ENCODE results near the gene FOSL2. TPM values are rescaled to one million over a fixed set of nuclear protein-coding genes. Genes with fewer than 3 reads are reported as not detected.

FOSL2 gene
- total RNA-seq, 1 experiment from 2014 or later: 50.9 TPM

DNA sequence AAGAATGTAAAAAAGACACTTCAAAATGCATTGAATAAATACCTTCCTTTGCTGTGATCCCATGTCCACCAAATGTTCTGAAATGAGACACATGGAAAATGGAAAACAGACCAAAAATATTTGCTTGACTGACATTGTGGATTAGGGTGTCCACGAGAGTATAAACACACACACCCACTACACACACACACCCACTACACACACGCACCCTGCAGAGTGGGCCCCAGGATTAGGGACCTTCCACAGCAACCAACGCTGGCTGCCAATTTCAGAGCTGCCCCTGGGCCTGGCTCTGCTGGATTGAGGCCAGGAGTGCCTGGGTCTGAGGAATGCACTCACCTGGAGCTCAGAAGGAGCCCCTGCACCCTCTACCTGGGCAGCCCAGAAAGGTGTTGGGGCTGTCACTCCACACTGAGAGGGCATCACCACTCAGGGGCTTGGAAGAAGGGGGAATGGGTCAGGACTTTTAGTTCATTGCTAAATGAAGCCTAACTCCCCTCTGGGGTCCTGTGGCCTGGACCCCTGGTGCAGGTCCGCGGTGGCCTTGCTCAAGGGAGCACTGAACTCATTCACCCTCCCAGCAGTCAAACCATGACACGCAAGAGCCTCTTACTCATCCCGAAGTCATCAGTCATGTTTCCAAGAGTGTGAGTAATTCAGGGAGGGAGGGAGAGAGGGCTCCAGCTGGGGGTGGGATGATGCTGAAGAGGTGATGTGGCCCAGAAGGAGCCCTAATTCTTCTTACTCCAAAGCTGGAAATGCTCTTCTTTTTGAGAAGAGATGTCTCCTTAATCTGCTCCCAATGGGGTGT is 53.0 kb downstream of the FOSL2 start:
- DNase-seq (ENCODE audit: extremely low read depth, low read depth): peak; percentile 80

DNA sequence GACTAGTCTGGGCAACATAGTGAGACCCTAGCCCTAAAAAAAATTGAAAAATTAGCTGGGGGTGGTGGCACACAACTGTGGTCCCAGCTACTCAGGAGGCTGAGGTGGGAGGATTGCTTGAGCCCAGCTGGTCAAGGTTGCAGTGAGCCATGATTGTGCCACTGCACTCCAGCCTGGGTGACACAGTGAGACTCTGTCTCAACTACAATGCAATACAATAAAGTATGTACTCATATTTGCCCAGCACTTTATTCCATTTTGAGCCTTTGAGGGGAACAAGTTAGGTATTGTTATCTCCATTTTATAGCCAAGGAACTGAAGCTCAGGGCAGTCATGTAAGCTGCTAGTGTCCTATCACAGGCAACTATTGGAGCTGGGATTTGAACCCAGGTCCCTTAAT is 53.9 kb downstream of the FOSL2 start:
- DNase-seq (ENCODE audit: extremely low read depth, low read depth): no peak

DNA sequence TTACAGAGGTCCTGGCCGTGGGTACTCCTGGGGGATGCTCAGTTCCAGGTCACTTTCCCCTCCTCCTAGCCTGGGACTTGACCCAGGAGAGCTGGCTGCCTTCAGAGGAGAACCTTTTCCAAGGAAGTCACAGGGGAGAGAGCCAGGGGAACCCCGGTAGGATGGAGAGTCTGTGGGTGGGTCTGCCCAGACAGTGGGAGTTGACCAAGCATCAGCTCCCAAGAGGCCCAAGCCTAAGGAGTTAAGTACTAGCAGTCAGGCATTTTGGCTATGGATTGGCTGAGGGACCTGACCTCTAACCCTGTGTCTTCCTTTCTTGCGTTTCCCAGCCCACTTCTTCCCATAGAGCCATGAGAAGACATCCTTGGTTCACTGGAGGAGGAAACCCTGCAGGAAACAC is 54.4 kb downstream of the FOSL2 start:
- no peak for DNase-seq (ENCODE audit: extremely low read depth, low read depth)

DNA sequence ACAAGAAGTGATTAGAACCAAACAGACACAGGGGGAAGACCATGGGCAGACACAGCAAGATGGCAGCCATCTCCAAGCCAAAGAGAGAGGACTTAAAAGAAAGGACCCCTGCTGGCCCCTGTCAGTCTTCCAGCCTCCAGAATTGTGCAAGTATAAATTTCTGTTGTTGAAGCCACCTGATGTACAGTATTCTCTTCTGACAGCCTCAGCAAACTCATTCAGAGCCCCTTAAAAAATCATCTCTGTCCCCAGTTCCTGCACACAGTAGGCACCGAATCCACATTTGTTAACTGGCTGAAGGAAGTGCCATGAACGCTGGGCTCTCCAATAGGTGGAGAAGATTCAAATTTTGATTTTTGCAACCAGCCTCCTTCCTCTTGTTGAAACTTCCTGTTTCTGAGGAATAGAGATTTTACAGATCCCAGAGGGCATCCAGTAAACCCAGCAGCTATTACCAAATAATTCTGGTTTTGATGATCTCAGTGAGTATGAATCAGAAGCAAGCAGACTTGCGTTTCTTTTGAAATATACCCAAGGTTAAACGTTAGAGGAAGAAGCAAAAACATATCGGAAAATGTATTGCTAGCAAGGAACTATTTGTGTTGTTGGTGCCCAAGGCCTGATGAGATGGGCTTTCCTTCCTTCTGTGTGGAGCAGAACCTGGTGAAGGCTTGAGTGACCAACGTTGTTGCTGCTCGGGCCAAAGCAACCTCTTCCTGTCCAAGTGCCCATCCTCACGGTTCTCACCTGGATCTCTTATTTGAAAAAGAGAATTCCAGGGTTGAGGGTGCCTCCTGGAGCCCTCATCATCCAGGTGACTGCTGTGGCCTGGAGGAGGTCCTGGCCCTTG is 55.5 kb downstream of the FOSL2 start:
- DNase-seq (ENCODE audit: extremely low read depth, low read depth): no peak

DNA sequence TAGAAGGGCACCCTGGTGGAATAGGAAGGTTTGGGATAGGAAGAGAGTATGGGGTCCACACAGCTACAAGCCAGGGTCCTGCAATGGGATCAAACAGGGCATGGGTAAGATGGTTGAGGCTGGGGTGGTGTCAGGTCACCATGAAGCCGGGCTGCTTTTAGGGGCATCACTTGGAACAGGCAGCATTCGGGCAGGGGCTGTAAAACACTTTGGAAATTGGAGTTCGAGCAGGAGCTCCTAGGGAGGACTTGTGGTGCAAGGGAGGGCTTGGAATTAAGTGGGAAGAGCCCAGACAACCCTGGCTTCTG is 56.1 kb downstream of the FOSL2 start:
- no peak for DNase-seq (ENCODE audit: extremely low read depth, low read depth)

DNA sequence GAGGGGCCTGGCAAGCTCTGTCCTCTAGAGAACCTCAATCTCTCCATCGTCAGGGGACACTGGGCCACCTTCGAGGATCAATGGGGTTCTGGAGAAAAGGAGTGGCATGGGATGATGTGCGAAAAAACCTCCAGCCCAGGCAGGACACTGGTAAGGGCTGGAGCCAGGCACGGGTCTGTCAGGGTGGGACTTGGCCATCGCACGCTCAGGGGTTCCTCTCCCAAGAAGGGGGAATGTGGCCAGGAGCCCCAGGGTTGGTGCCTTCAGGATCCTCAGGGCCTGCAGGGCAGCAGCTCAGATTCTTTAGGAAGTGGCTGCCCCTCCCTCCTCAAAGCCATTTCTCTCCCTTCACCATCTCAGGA is 56.4 kb downstream of the FOSL2 start:
- DNase-seq (ENCODE audit: extremely low read depth, low read depth): no peak

DNA sequence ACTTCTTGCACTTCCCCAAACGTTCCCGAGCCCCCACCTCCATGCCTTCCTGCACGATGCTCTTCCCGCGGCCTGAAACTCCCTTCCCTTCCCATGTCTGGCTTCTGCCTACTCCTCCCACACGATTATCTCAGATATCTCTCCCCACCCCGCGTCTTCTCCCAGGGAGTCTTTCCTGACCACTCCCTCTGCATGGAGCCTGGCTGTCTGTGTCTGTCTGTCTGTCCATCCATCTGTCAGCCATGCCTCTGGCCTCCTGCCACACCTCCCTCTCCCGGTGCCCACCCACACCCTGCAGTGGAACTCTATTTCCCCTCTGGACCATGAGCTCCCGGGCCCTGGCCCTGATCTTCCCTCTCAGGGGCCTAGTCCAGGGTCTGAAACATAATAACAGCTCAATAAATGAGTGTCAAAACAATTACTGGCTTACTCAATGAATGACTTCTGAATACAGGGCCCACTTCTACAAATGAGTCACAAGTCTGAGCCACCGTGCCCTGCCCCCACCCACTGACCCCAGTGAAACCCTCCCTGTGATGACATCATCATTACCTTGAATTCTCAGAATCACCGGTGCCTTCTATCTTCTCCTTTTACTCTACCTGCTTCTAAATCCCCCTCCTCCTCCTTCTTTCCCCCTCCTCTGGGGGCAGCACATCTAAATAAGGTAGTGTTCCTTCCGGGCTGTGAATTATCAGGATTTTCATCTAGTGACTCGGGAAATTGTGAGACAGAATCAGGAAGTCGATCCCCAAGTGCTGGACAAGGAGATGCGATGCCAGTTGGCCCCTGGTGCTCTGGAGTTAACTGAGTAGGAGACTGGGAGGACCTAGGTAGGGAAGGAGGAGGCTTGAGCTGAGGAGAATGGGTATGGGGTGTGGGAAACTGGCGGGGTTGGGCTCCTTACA is 57.1 kb downstream of the FOSL2 start:
- DNase-seq (ENCODE audit: extremely low read depth, low read depth): no peak

DNA sequence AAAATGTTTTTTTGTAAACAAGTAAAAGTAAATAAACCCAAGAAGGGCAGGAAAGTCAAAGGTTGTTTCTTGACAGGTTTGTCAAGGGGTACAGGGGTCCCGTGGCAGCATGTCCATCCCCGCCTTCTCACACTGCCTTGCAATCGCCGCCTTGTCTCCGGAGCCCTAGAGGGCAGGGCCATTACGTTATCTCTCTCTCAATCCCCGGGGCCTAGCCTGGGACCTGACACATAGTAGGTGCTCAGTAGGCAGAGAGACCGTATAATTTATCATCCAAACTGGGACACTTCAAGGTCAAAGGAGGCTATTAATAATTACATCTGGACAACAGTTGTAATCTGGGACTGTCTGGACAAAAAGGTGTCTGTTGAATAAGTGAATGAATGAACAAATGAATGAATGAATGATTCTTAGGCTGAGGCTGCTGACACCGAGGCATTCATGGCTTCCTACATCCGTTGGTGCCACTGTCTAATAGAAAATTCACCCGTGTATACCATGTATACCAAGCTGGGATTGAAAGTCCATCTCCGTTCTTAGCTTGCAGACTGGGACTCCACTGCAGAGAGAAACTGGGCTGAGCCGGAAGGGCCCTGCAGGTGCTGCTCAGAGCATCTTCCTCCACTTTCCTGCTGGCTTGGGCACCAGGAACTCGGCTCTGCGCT is 58.4 kb downstream of the FOSL2 start:
- DNase-seq (ENCODE audit: extremely low read depth, low read depth): no peak

DNA sequence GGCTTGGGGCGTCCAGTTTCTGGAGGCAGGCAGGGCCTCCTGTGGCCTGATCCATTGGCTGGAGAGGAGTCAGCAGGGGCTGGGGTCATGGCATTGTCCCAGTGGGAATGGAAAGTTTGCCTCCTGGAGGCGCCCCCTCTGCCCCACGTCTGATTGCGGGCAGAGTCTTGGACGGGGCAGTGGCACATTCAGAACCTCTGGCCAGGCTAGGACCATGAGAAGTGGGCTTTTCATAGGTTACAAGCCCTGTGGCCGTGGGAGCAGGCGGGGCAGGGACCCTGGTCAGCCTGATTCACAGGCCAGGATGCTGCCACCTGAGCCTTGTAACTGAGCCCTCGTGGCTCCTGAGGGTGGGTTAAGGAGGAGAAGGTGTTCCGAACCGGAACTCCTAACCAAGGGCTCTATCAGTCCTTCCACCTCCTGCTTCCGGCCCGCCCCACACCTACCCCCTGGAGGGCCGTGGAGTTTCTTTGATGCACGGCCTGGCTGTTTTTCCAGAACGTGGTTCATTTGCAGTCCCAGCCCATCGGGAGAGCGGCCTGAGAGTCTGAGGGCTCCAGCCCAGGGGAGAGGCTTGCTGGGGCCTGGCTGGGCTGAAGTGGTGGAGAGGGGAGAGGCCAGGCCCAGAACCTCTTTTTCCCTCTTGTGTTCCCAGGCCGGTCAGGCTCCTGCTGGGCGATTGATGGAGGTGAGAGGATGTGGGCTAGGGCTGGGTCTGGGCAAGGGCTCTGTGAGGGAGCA is 59.3 kb downstream of the FOSL2 start:
- no peak for DNase-seq (ENCODE audit: extremely low read depth, low read depth)

DNA sequence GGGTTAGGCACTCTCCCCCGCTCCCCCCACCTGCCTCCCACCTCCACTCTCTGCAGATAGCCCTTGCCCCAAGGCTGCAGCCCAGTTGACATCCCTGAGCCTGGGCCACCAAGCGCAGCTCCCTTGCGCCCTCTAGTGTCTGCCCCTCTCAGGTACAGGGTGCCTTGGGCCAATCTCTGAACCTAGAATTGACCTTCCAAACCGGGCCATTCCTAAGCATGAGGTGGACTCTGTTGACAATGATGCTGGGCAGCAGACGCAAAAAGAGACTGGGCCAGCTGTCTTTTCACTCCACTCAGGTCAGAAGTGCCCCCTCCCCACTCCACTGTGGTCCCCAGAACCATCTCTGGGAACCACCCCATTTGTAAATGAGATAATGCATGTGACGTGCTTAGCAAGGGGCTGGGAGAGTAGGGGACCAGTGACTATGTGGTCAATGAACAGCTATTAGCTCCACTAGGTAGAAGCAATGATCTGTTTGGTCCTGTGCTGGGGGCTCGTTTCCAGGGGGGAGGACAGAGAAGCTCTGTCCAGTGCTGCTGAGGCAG is 60.0 kb downstream of the FOSL2 start:
- DNase-seq (ENCODE audit: extremely low read depth, low read depth): peak; percentile 61

DNA sequence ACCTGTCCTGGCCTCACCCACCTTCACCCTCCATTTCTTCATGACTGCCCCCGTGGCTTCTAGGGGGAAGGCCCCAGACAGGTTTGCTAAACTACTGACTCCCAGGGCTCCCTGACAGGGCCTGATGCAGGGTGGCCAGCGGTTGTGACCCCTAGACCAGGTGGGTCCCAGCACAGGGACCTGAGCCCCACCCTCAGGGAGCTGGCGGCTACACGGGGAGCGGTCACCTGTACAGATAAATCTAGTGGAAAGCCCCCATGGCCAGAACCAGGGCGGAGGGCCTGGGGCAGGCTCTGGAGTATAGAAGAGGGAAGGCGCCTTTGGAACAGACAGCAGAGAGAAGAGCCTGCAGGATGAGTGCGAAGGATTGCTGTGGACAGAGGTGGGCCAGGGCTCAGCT is 60.7 kb downstream of the FOSL2 start:
- no peak for DNase-seq (ENCODE audit: extremely low read depth, low read depth)

DNA sequence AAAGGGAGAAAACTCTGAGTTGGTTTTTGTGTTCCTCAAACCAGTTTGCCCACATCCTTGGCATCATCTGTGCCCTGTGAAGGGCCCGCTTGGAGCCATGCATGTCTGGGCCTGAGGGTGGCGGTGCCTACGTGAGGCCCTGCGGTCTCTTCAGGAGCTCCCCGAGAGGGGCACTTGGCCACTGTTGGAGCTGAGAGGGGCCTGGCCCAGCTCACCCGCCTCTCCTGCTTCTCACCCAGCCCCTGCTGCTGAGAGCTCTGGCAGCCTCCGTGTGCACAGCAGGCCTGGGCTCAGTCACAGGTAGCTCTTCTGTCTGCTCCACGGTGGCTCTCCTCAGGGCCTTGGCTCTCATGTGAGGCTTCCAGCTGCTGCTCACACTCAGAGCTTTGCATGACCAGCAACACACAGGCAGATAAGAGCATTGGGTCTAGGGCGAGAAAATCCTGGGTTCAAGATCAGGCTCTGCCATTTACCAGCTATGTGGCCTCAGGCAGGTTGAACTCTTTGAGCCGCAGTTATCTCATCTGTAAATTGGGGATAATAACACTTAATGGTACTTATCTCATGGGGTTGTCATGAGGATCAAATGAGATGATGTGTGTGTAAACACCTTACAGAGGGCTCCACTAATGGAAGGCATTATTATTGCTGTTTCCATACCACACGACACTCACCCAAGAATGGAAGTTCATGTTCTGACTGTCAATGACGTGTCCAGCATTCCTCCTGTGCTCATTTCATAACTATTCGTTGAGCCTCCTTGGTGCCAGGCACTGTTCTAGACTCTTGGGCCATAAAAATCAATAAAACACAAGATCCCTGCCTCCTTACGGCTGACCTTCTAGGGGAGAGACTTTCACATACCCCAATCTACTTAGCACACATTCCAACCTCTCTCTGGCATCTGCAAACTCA is 61.6 kb downstream of the FOSL2 start:
- no peak for DNase-seq (ENCODE audit: extremely low read depth, low read depth)

DNA sequence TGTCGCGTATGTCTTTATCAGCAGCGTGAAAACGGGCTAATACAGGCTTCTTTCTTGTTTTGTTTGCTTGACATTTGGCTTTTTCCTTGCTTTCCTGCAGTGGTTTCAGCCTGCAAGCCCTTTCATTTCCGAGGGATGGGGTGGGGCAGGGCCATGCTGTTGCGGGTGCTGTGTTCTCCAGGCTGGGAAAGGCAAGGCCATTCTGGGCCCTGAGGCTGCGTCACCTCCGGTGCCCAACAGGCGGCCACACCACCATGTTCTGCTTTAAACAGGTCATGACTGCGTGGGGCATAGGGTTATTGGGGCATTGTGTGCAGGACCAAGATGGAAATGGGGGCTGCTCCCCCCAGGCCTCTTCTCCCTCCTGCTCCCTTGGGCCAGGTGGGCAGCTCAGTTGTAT is 64.6 kb downstream of the FOSL2 start:
- DNase-seq (ENCODE audit: extremely low read depth, low read depth): no peak

DNA sequence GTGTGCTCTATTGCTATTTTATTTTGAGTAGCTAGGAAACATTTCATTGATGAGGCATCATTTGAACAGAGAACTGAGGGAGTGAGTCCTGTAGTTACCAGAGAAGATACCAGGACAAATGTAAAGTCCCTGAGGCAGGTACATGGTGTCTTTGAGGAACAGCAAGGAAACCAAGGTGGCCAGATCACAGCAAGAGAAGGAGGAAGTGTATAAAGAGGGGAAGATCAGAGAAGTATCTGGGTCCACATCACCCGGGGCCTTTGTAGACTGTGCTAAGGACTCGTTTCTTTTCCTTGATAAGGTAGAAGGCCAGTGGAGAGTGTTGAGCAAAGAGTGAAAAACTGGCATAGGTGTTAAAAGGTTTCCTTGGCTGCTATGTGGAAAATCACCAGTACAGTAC is 68.4 kb downstream of the FOSL2 start:
- no peak for DNase-seq (ENCODE audit: extremely low read depth, low read depth)

DNA sequence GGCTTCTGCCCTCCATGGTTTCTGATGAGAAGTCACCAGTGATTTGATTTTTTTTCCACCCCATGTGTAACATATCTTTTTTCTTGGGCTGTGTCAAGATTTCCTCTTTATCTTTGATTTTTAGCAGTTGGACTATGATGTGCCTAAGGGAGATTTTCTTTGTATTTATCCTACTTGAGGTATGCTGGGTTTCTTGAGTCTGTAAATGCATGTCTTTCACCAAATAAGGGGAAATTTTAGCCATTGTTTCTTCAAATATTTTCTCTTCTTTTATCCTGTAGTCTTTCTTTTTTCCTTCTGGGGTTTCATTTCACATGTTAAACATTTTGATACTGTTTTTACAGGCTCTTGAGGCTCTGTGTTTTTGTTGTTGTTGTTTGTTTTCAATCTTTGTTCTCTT is 69.5 kb downstream of the FOSL2 start:
- no peak for DNase-seq (ENCODE audit: extremely low read depth, low read depth)

DNA sequence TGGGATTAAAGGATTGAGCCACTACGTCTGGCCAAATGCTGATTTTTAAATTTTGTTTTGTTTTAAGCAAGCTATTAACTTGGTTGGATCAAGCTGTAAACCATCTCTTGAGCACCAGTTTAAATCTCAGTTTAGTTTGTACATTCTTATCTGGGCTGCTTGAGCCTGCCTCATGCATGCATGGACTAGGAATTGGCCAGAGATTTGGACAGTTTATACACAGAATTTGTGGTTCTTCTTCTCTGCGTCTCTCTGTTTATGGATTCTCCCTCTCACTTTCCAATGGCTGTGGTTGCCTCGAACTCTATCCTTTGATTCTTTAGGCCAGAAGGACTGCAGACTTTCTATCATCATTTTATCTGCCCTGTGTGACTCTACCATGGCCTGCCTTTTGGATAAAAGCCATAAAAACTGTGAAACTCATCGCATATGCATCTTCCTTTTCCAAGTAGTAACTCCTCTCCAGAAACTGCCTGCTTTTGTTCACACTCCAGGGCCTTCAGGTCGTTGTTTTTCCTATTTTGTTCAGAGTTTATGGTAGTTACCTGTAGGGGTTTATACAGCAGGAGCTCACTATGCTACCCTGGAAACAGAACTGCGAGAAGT is 70.7 kb downstream of the FOSL2 start:
- DNase-seq (ENCODE audit: extremely low read depth, low read depth): no peak

DNA sequence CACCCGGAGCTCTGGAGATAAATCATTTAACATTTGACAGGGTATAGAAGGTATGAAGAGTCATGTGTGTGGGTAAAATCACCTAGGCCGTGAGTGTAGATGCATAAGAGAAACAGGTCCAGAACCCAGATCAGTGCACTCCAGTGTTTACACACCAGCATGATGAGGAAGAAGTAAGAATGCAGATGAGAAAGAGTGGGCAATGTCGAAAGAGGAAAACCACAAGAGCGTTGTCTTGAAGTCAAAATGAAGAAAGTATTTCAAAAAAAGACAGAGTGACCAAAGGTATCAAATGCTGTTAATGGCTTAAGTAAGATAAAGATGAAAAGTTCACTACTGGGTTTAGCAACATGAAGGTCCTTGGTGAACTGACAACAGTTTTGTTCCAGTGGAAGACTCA is 71.2 kb downstream of the FOSL2 start:
- no peak for DNase-seq (ENCODE audit: extremely low read depth, low read depth)

DNA sequence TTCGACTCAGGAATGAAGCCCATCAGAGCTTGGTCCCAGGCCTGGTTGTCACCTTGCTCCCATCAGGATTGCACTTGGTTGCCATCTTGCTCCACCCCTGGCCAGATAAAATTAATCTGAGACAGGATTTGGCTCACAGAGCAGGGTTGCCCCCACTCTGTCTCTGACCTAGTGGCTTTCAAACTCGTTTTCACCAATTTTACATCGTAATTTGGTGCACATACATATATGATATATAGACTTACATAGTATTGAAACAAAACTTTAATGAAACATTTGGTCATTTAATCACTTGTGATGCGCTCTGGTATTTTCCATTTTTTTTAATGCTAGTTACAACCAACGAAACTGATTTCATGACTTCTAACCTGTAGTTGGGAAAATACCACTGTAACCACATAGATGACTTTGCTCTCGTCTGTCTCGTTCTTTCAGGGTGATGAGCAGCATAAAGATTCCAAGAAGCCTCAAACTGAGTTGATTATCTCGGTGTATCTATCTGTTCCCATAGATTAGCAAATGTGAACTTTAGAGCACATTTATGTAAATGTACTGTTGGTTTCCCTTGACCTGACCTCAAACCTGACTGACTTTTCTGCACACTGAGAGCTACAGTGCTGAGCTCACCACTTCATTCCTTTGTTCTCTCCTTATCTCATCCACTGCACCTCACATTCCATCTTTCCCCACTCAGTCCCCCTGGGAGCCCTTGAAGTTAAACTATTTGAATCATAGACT is 72.7 kb downstream of the FOSL2 start:
- no peak for DNase-seq (ENCODE audit: extremely low read depth, low read depth)

Data from NCI-H460 (cell line).